ENCODE measurements around the gene ATP5MC2. TPM values are rescaled to one million over a fixed set of nuclear protein-coding genes. Genes with fewer than 3 reads are reported as not detected.

ATP5MC2 gene
- polyA plus RNA-seq, 1 of the 3 experiments (the other 2 are of a cell fraction) = 319 TPM

DNA sequence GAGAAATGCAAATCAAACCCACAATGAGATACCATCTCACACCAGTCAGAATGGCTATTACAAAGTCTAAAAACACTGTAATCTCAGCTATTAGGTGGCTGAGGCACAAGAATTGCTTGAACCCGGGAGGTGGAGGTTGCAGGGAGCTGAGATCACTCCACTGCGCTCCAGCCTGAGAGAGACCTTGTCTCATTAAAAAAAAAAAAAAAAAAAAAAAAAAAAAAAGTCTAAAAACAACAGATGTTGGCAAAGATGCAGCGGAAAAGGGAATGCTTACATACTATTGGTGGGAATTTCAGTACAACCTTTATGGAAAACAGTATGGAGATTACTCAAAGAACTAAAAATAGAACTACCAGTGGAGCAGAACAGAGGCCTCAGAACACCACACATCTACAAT, 30.7 kb downstream of the ATP5MC2 start:
- H2AFZ ChIP-seq (ENCODE audit: low read depth) = no peak overlapping the region
- no peak overlapping the region for H3K4me3 ChIP-seq (ENCODE audit: low read depth in 2 of 2, low read length in 1 of 2)
- POLR2A ChIA-PET = no interaction called here
- H3K4me2 ChIP-seq = no peak overlapping the region
- H3F3A ChIP-seq (replicated peaks; ENCODE audit: insufficient read depth) = no peaks in the 10 kb centered on the region
- H3K36me3 ChIP-seq (replicated peaks in 1 of 2; ENCODE audit: control insufficient read depth in 1 of 2, insufficient read depth in 2 of 2, low read length in 1 of 2) = no peaks in the 10 kb centered on the region
- H3K27me3 ChIP-seq (ENCODE audit: insufficient read depth) = no peaks in the 10 kb centered on the region
- WGBS (ENCODE audit: low lambda C conversion rate) = 68% methylated on average over 3 of the region's 3 CpGs
- 0 out of 4 replicates have a peak, but pooled peaks cover 0 to 6% of the 10 kb centered on the region in 2 experiments for H3K4me1 ChIP-seq (ENCODE audit: control insufficient read depth in 1 of 2, insufficient read depth in 2 of 2, low read depth in 1 of 2, low read length in 1 of 2)
- no peaks in the 10 kb centered on the region for H3K9me2 ChIP-seq
- no peak overlapping the region for H3K27ac ChIP-seq (ENCODE audit: low read depth in 2 of 2, low read length in 1 of 2)
- CTCF ChIA-PET = interaction anchor here (1.0 kb wide), 1 partner anchor 15 kb away, joined by 3 read pairs; no protein-coding TSS in a partner anchor
- no peaks in the 10 kb centered on the region for H3K79me2 ChIP-seq (ENCODE audit: insufficient read depth)
- no peaks in the 10 kb centered on the region for H4K20me1 ChIP-seq (ENCODE audit: insufficient read depth)
- DNase-seq = no peak
- no peak overlapping the region for H3K9ac ChIP-seq
- TF ChIP-seq ELF1 (IDR thresholded peaks at IDR 0.05) (no peak), TAF1 (IDR thresholded peaks at IDR 0.05; ENCODE audit: borderline replicate concordance, low read depth, low read length) (no peak), EP300 (IDR thresholded peaks at IDR 0.05; ENCODE audit: borderline replicate concordance in 1 of 2, low read depth in 1 of 2, low read length in 1 of 2) (no peak), RCOR1 (IDR thresholded peaks at IDR 0.05; ENCODE audit: low read length) (no peak), FOXJ3 (CRISPR knock-in tag; IDR thresholded peaks at IDR 0.05) (no peak), GATA2 (CRISPR knock-in tag; IDR thresholded peaks at IDR 0.05) (no peak), FOSL2 (IDR thresholded peaks at IDR 0.05; ENCODE audit: borderline replicate concordance, low read depth) (no peak), TEAD4 (IDR thresholded peaks at IDR 0.05; ENCODE audit: borderline replicate concordance, insufficient read depth) (no peak)
- TF ChIP-seq, protein P1, sequence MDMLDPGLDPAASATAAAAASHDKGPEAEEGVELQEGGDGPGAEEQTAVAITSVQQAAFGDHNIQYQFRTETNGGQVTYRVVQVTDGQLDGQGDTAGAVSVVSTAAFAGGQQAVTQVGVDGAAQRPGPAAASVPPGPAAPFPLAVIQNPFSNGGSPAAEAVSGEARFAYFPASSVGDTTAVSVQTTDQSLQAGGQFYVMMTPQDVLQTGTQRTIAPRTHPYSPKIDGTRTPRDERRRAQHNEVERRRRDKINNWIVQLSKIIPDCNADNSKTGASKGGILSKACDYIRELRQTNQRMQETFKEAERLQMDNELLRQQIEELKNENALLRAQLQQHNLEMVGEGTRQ (IDR thresholded peaks at IDR 0.05; ENCODE audit: borderline replicate concordance, low read depth, low read length) = no peak
- TF ChIP-seq, protein P2, sequence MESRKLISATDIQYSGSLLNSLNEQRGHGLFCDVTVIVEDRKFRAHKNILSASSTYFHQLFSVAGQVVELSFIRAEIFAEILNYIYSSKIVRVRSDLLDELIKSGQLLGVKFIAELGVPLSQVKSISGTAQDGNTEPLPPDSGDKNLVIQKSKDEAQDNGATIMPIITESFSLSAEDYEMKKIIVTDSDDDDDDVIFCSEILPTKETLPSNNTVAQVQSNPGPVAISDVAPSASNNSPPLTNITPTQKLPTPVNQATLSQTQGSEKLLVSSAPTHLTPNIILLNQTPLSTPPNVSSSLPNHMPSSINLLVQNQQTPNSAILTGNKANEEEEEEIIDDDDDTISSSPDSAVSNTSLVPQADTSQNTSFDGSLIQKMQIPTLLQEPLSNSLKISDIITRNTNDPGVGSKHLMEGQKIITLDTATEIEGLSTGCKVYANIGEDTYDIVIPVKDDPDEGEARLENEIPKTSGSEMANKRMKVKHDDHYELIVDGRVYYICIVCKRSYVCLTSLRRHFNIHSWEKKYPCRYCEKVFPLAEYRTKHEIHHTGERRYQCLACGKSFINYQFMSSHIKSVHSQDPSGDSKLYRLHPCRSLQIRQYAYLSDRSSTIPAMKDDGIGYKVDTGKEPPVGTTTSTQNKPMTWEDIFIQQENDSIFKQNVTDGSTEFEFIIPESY (IDR thresholded peaks at IDR 0.05; ENCODE audit: borderline replicate concordance, low read depth) = no peak
- TF ChIP-seq, protein P3, sequence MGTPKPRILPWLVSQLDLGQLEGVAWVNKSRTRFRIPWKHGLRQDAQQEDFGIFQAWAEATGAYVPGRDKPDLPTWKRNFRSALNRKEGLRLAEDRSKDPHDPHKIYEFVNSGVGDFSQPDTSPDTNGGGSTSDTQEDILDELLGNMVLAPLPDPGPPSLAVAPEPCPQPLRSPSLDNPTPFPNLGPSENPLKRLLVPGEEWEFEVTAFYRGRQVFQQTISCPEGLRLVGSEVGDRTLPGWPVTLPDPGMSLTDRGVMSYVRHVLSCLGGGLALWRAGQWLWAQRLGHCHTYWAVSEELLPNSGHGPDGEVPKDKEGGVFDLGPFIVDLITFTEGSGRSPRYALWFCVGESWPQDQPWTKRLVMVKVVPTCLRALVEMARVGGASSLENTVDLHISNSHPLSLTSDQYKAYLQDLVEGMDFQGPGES (IDR thresholded peaks at IDR 0.05; ENCODE audit: low read depth, low read length) = no peak
- TF ChIP-seq, protein P4, sequence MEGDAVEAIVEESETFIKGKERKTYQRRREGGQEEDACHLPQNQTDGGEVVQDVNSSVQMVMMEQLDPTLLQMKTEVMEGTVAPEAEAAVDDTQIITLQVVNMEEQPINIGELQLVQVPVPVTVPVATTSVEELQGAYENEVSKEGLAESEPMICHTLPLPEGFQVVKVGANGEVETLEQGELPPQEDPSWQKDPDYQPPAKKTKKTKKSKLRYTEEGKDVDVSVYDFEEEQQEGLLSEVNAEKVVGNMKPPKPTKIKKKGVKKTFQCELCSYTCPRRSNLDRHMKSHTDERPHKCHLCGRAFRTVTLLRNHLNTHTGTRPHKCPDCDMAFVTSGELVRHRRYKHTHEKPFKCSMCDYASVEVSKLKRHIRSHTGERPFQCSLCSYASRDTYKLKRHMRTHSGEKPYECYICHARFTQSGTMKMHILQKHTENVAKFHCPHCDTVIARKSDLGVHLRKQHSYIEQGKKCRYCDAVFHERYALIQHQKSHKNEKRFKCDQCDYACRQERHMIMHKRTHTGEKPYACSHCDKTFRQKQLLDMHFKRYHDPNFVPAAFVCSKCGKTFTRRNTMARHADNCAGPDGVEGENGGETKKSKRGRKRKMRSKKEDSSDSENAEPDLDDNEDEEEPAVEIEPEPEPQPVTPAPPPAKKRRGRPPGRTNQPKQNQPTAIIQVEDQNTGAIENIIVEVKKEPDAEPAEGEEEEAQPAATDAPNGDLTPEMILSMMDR (IDR thresholded peaks at IDR 0.05) = no peak
- H3K9me3 ChIP-seq = no peaks in the 10 kb centered on the region

Data from SK-N-SH (cell line).